Panc1 (cell line): ENCODE results near the gene SHISA7. TPM values are rescaled to one million over a fixed set of nuclear protein-coding genes. Genes with fewer than 3 reads are reported as not detected.

Experiments
- ATAC-seq: fragments of 200-7000 bp; cut with Tn5 transposase; 2 replicates; pipeline ENCODE4 v1.9.1; 2020; ENCODE audit warnings: mild to moderate bottlenecking, moderate library complexity
- BruUV-seq: library from RNA; stranded (reverse); fragments of 400-500 nt; replicated peaks from 2 replicates; lab custom pipeline; 2021; lab: Mats Ljungman, UMichigan
- CTCF ChIA-PET: fragments of 300-600 bp; sonication (Branson Sonifier 250); formaldehyde crosslinking; loops from one replicate; lab custom pipeline; 2022; ENCODE audit warnings: antibody characterized with exemption; lab: Charles Lee
- POLR2A ChIA-PET: fragments of 300-600 bp; sonication (Branson Sonifier 250); formaldehyde crosslinking; loops from one replicate; lab custom pipeline; 2022; ENCODE audit warnings: antibody characterized with exemption; lab: Charles Lee
- DNase-seq: peaks from one replicate; pipeline ENCODE4 v3.0.0-alpha.2; 2010; ENCODE audit warnings: low read depth, low spot score
- H3K27ac ChIP-seq: 2 replicates; pipeline ENCODE4 v1.5.1; 2011; ENCODE audit warnings: mild to moderate bottlenecking, low read length, inconsistent platforms
- H3K27me3 ChIP-seq: fragments of 200-500 bp; sonication (Bioruptor generic); 2 replicates; pipeline ENCODE4 v1.6.0; 2014; ENCODE audit warnings: low read length, inconsistent platforms; ENCODE audit not compliant: control insufficient read depth, insufficient read depth
- H3K36me3 ChIP-seq: fragments of 200-500 bp; sonication (Bioruptor generic); 2 replicates; pipeline ENCODE4 v1.5.1; 2014; ENCODE audit warnings: inconsistent platforms, mild to moderate bottlenecking, low read length, moderate library complexity; ENCODE audit not compliant: control insufficient read depth, insufficient read depth
- H3K4me1 ChIP-seq: 2 replicates; pipeline ENCODE4 v1.5.1; 2011; ENCODE audit warnings: inconsistent platforms, mild to moderate bottlenecking, low read length, moderate library complexity; ENCODE audit not compliant: control insufficient read depth, insufficient read depth
- H3K4me3 ChIP-seq, 2 experiments: 2 replicates each; pipeline ENCODE4 v1.5.1; 2011 to 2012; ENCODE audit warnings: low read depth in 2 of 2, low read length in 2 of 2, mild to moderate bottlenecking in 2 of 2, inconsistent platforms in 1 of 2, moderate library complexity in 1 of 2
- H3K9me3 ChIP-seq: fragments of 200-500 bp; sonication (Bioruptor generic); 2 replicates; pipeline ENCODE4 v1.5.1; 2014; ENCODE audit warnings: low read depth, mild to moderate bottlenecking, inconsistent platforms, low read length, moderate library complexity; ENCODE audit not compliant: control insufficient read depth, insufficient read depth
- CTCF ChIP-seq: fragments of 450-650 bp; IDR thresholded peaks from 2 replicates; pipeline ENCODE4 v1.5.1; 2017; ENCODE audit warnings: mild to moderate bottlenecking
- POLR2AphosphoS5 ChIP-seq: IDR thresholded peaks from 2 replicates; pipeline ENCODE4 v1.6.1; 2012; ENCODE audit warnings: mild to moderate bottlenecking, low read depth, low read length, moderate library complexity
- REST ChIP-seq, 2 experiments: IDR thresholded peaks; 2 replicates each; pipeline ENCODE4 v1.6.1; 2011 to 2012; ENCODE audit warnings: low read depth in 2 of 2, control low read depth in 1 of 2, low read length in 1 of 2, mild to moderate bottlenecking in 1 of 2, moderate library complexity in 1 of 2; ENCODE audit not compliant: insufficient read depth in 1 of 2
- SIN3A ChIP-seq: IDR thresholded peaks from 2 replicates; pipeline ENCODE4 v1.6.1; 2012; ENCODE audit warnings: low read depth, mild to moderate bottlenecking, low read length, moderate library complexity, borderline replicate concordance; ENCODE audit not compliant: insufficient read depth
- TCF7L2 ChIP-seq: IDR thresholded peaks from 2 replicates; pipeline ENCODE4 v1.6.1; 2011; ENCODE audit warnings: mild to moderate bottlenecking, low read depth, low read length, inconsistent platforms
- in situ Hi-C: cut with HindIII; loops from 2 replicates; pipeline ENCODE4 v1.10.0; 2016; ENCODE audit warnings: low sequenced_read_pairs, low pct_unique_long_range_greater_than_20kb
- intact Hi-C: fragments of 100-400 bp; cut with micrococcal nuclease; formaldehyde crosslinking; loops from one replicate; pipeline ENCODE4 v1.10.0; 2022; ENCODE audit not compliant: unreplicated experiment
- total RNA-seq: library from RNA; stranded (reverse); gene quantifications from one replicate; pipeline ENCODE4 v1.2.1, GENCODE V29; 2021; ENCODE audit not compliant: unreplicated experiment

Gene SHISA7
- total RNA-seq, 1 experiment from 2014 or later, result 0.03 TPM

- TF ChIP-seq TCF7L2, result no peak
- TF ChIP-seq POLR2AphosphoS5, result no peak
- no peak for TF ChIP-seq SIN3A
- TF ChIP-seq CTCF, result no peak
- TF ChIP-seq REST (IDR thresholded peaks at IDR 0.05; ENCODE audit: insufficient read depth in 1 of 2, low read depth in 2 of 2, low read length in 1 of 2), result no peak
- peaks cover 3% of the 10 kb centered on the region for H3K27me3 ChIP-seq
- H3K9me3 ChIP-seq, result no peaks in the 10 kb centered on the region
- intact Hi-C loops (no loop called here), in situ Hi-C loops (no loop called here)
- no peak overlapping the region for H3K27ac ChIP-seq
- H3K4me1 ChIP-seq, result peaks cover 10% of the 10 kb centered on the region
- ATAC-seq (no peak), DNase-seq (no peak)
- POLR2A ChIA-PET, result interaction anchor here (0.7 kb wide), 1 partner anchor 171 kb away, joined by 7 read pairs; no protein-coding TSS in a partner anchor
- BruUV-seq, result no TSS peak
- H3K4me3 ChIP-seq, result no peak overlapping the region
- CTCF ChIA-PET, result no interaction called here
- 0 out of 2 replicates have a peak, but pooled peaks cover 3% of the 10 kb centered on the region for H3K36me3 ChIP-seq
Measured at GRCh38 chr19:55455576-55456235, 12.6 kb upstream of the SHISA7 start.

GRCh38 chr19:55454787-55455243, 11.7 kb upstream of the SHISA7 start:
- ChIA-PET POLR2A (no interaction called here), CTCF (no interaction called here)
- DNase-seq (no peak), ATAC-seq (peak; percentile 52)
- no TSS peak for BruUV-seq
- in situ Hi-C loops (no loop called here), intact Hi-C loops (no loop called here)
- H3K4me3 ChIP-seq, result no peak overlapping the region
- peaks cover 6% of the 10 kb centered on the region for H3K27me3 ChIP-seq
- no peak overlapping the region for H3K27ac ChIP-seq
- no peaks in the 10 kb centered on the region for H3K9me3 ChIP-seq
- TF ChIP-seq TCF7L2 (no peak), CTCF (peak; percentile 97), REST (IDR thresholded peaks at IDR 0.05; ENCODE audit: insufficient read depth in 1 of 2, low read depth in 2 of 2, low read length in 1 of 2) (no peak)
- peaks cover 3% of the 10 kb centered on the region for H3K4me1 ChIP-seq
- H3K36me3 ChIP-seq, result 0 out of 2 replicates have a peak, but pooled peaks cover 3% of the 10 kb centered on the region
